Astrocyte (in vitro differentiated cells and primary cell): ENCODE results near the gene ZDHHC20. TPM values are rescaled to one million over a fixed set of nuclear protein-coding genes. Genes with fewer than 3 reads are reported as not detected.

ENCODE experiments used
- DNase-seq: peaks from one replicate; pipeline ENCODE4 v3.0.0-alpha.2; 2010; ENCODE audit warnings: low read depth
- FAIRE-seq: peaks from 2 replicates; lab custom pipeline; 2011; peaks lifted over from hg19 to GRCh38; lab: Jason Lieb, UNC
- H2AFZ ChIP-seq: 2 replicates; pipeline ENCODE4 v1.6.0; 2012; ENCODE audit warnings: low read depth, low read length, inconsistent platforms
- H3K27ac ChIP-seq: 2 replicates; pipeline ENCODE4 v1.5.1; 2011; ENCODE audit warnings: low read depth, low read length, inconsistent platforms
- H3K27me3 ChIP-seq: 2 replicates; pipeline ENCODE4 v1.6.0; 2011; ENCODE audit warnings: low read length, inconsistent platforms; ENCODE audit not compliant: insufficient read depth
- H3K36me3 ChIP-seq: 2 replicates; pipeline ENCODE4 v1.5.1; 2011; ENCODE audit warnings: low read length, inconsistent platforms; ENCODE audit not compliant: insufficient read depth
- H3K4me1 ChIP-seq: 2 replicates; pipeline ENCODE4 v1.5.1; 2011; ENCODE audit warnings: low read length, inconsistent platforms; ENCODE audit not compliant: insufficient read depth
- H3K4me2 ChIP-seq: 2 replicates; pipeline ENCODE4 v1.6.0; 2012; ENCODE audit warnings: low read length, inconsistent platforms
- H3K4me3 ChIP-seq: 2 replicates; pipeline ENCODE4 v1.5.1; 2011; ENCODE audit warnings: low read depth, mild to moderate bottlenecking, low read length, inconsistent platforms; ENCODE audit not compliant: insufficient read depth
- H3K79me2 ChIP-seq: 2 replicates; pipeline ENCODE4 v1.6.0; 2012; ENCODE audit warnings: mild to moderate bottlenecking, low read length, inconsistent platforms; ENCODE audit not compliant: insufficient read depth
- H3K9ac ChIP-seq: 2 replicates; pipeline ENCODE4 v1.6.0; 2012; ENCODE audit warnings: mild to moderate bottlenecking, low read length, inconsistent platforms
- H3K9me3 ChIP-seq: 2 replicates; pipeline ENCODE4 v1.5.1; 2012; ENCODE audit warnings: low read depth, mild to moderate bottlenecking, low read length, inconsistent platforms; ENCODE audit not compliant: insufficient read depth
- H4K20me1 ChIP-seq: 2 replicates; pipeline ENCODE4 v1.6.0; 2012; ENCODE audit warnings: low read length, inconsistent platforms; ENCODE audit not compliant: insufficient read depth
- H3K27ac Mint-ChIP-seq: one replicate; pipeline ENCODE4 v1.8.0; 2021; ENCODE audit warnings: mild to moderate bottlenecking, mixed read lengths; ENCODE audit not compliant: unreplicated experiment
- H3K27me3 Mint-ChIP-seq: one replicate; pipeline ENCODE4 v1.8.0; 2021; ENCODE audit warnings: low read depth, mixed read lengths; ENCODE audit not compliant: unreplicated experiment
- H3K36me3 Mint-ChIP-seq: one replicate; pipeline ENCODE4 v1.8.0; 2021; ENCODE audit warnings: low read depth, mixed read lengths; ENCODE audit not compliant: unreplicated experiment
- H3K4me1 Mint-ChIP-seq: one replicate; pipeline ENCODE4 v1.8.0; 2021; ENCODE audit warnings: low read depth, mixed read lengths; ENCODE audit not compliant: unreplicated experiment
- H3K4me3 Mint-ChIP-seq: one replicate; pipeline ENCODE4 v1.8.0; 2021; ENCODE audit warnings: mild to moderate bottlenecking, moderate library complexity, mixed read lengths; ENCODE audit not compliant: unreplicated experiment
- H3K9me3 Mint-ChIP-seq: one replicate; pipeline ENCODE4 v1.8.0; 2021; ENCODE audit warnings: mild to moderate bottlenecking, mixed read lengths; ENCODE audit not compliant: unreplicated experiment
- CTCF ChIP-seq: IDR thresholded peaks from 2 replicates; pipeline ENCODE4 v1.5.1; 2011; ENCODE audit warnings: low read depth, mild to moderate bottlenecking, inconsistent platforms, low read length, moderate library complexity; ENCODE audit not compliant: insufficient read depth
- EZH2 ChIP-seq: IDR thresholded peaks from 2 replicates; pipeline ENCODE4 v1.6.1; 2012; ENCODE audit warnings: mild to moderate bottlenecking, low read length, inconsistent platforms; ENCODE audit not compliant: insufficient read depth
- total RNA-seq: library from RNA; stranded (reverse); gene quantifications from 2 replicates; pipeline ENCODE4 v1.2.1, GENCODE V29; 2021

ZDHHC20 gene
- total RNA-seq, 1 donor from 2014 or later, result 64.3 TPM

- Histone ChIP-seq H2AFZ (no peak overlapping the region), H3K27ac (no peak overlapping the region), H3K27me3 (no peaks in the 10 kb centered on the region), H3K9me3 (peaks cover 3% of the 10 kb centered on the region), H4K20me1 (no peaks in the 10 kb centered on the region), H3K79me2 (no peaks in the 10 kb centered on the region), H3K4me1 (no peaks in the 10 kb centered on the region), H3K9ac (no peak overlapping the region), H3K4me3 (no peak overlapping the region), H3K36me3 (no peaks in the 10 kb centered on the region), H3K4me2 (no peak overlapping the region)
- H3K9me3 Mint-ChIP-seq, result peaks cover 7% of the 10 kb centered on the region
- H3K27me3 Mint-ChIP-seq, result no peaks in the 10 kb centered on the region
- H3K4me1 Mint-ChIP-seq, result no peaks in the 10 kb centered on the region
- no peak overlapping the region for H3K4me3 Mint-ChIP-seq
- FAIRE-seq (no peak), DNase-seq (no peak)
- H3K36me3 Mint-ChIP-seq, result no peaks in the 10 kb centered on the region
- no peak overlapping the region for H3K27ac Mint-ChIP-seq
- no peak for TF ChIP-seq EZH2
- TF ChIP-seq CTCF, result no peak
Measured at GRCh38 chr13:21364357-21364756, 94.7 kb downstream of the ZDHHC20 start.

GRCh38 chr13:21362741-21363140 lies 96.4 kb downstream of the ZDHHC20 start:
- Histone ChIP-seq H3K9ac (no peak overlapping the region), H3K79me2 (no peaks in the 10 kb centered on the region), H3K9me3 (peaks cover 3% of the 10 kb centered on the region), H3K36me3 (no peaks in the 10 kb centered on the region), H3K27ac (no peak overlapping the region), H3K4me2 (no peak overlapping the region), H4K20me1 (no peaks in the 10 kb centered on the region), H3K4me3 (no peak overlapping the region), H3K4me1 (no peaks in the 10 kb centered on the region), H3K27me3 (no peaks in the 10 kb centered on the region), H2AFZ (no peak overlapping the region)
- peaks cover 3% of the 10 kb centered on the region for H3K27me3 Mint-ChIP-seq
- no peak overlapping the region for H3K27ac Mint-ChIP-seq
- DNase-seq (no peak), FAIRE-seq (no peak)
- peaks cover 2% of the 10 kb centered on the region for H3K36me3 Mint-ChIP-seq
- H3K9me3 Mint-ChIP-seq, result peaks cover 9% of the 10 kb centered on the region
- H3K4me3 Mint-ChIP-seq, result no peak overlapping the region
- no peaks in the 10 kb centered on the region for H3K4me1 Mint-ChIP-seq
- no peak for TF ChIP-seq EZH2
- TF ChIP-seq CTCF, result no peak

- no peak overlapping the region for H3K4me3 Mint-ChIP-seq
- Histone ChIP-seq H3K27ac (no peak overlapping the region), H3K36me3 (no peaks in the 10 kb centered on the region), H3K4me1 (no peaks in the 10 kb centered on the region), H4K20me1 (no peaks in the 10 kb centered on the region), H3K9me3 (peaks cover 3% of the 10 kb centered on the region), H3K9ac (no peak overlapping the region), H3K27me3 (no peaks in the 10 kb centered on the region), H3K4me3 (no peak overlapping the region), H3K79me2 (no peaks in the 10 kb centered on the region), H3K4me2 (no peak overlapping the region), H2AFZ (no peak overlapping the region)
- FAIRE-seq, result no peak
- peaks cover 2% of the 10 kb centered on the region for H3K36me3 Mint-ChIP-seq
- TF ChIP-seq CTCF (no peak), EZH2 (no peak)
- peaks cover 5% of the 10 kb centered on the region for H3K27me3 Mint-ChIP-seq
- no peak for DNase-seq
- no peak overlapping the region for H3K27ac Mint-ChIP-seq
- H3K4me1 Mint-ChIP-seq, result no peaks in the 10 kb centered on the region
- peaks cover 9% of the 10 kb centered on the region for H3K9me3 Mint-ChIP-seq
Measured at GRCh38 chr13:21361706-21362105, 97.4 kb downstream of the ZDHHC20 start.
